ENCODE measurements around the gene FNDC5. TPM values are rescaled to one million over a fixed set of nuclear protein-coding genes. Genes with fewer than 3 reads are reported as not detected.
"Not testable (repeated sequence)": the region's sequence is repeated elsewhere in the genome, so short reads cannot be mapped to it uniquely, and the experiment has no call there.

FNDC5 gene
- 1.7 TPM for total RNA-seq

DNA sequence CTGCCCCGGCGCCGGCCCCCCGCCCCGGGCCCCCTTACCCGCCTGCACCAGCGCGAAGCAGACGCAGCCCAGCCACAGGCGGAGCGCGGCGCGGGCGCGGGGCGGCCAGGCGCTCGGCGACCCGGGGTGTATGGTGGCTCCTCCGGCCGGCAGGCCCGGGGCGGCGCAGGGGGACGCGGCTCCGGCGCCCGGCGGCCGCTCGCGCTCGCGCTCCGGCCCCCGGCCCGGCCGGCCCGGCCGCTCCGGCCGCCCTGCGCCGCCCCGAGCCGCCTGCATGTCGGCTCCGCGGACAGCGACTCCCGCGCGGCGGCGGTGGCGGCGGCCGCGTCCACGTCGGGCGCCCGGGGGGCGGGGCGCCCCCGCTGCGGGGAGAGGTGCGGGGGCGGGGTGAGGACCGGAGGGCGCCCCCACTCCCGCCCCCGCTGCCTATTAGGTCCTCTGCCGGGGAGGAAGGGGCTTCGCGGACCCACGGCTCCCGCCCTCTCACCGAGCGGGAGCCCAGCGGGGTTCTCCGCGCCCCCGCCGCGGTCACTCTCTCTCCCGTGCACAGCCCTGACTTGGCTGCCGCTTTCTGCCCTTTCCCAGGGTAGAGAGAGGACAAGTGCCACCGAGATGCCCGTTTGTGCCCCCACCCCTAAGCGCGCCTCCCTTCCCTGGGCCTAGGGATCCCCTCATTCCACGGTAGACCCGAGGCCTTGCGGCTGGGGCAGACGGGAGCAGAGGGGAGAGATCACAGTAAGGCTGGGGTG is at the start of gene FNDC5:
Gene FNDC5, minus strand, starts transcription at position 298 of the 749 bp plus-strand sequence.
- no peak for DNase-seq (ENCODE audit: low spot score)

DNA sequence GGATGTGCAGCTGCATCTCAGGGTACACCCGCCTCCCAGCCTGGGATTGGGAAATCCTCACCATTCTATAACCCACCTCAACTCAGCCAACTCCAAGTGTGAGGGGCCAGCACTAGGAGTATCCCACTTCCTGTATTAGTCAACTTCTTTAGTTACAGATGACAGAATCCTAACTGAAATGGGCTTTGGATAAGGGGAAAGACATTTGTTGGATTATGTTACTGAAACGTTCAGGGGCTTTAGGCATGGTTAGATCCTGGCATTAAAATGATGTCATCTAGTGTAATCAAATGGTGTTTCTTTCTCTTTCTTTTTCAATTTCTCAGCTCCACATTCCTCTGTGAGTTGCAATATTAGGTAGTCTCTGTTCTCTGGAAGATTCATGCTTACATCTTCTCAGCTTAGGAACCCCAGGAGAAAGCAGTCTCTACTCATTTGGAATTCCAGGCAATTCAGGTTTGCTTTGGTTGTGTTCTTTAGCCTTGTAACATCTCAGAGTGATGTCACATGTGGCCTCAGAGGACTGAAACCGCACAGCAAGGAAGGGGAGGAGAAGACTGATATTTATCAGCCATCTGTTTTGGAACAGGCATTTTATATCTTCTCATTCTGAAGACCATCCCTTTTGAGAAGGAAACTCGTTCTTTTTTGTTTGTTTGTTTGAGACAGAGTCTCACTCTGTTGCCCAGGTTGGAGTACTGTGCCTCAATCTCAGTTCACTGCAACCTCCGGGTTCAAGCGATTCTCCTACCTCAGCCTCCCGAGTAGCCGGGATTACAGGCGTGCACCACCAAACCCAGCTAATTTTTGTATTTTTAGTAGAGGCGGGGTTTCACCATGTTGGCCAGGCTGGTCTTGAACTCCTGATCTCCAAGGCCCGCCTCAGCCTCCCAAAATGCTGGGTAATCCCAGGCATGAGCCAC is 49.4 kb upstream of the FNDC5 start:
- no peak for DNase-seq (ENCODE audit: low spot score)

DNA sequence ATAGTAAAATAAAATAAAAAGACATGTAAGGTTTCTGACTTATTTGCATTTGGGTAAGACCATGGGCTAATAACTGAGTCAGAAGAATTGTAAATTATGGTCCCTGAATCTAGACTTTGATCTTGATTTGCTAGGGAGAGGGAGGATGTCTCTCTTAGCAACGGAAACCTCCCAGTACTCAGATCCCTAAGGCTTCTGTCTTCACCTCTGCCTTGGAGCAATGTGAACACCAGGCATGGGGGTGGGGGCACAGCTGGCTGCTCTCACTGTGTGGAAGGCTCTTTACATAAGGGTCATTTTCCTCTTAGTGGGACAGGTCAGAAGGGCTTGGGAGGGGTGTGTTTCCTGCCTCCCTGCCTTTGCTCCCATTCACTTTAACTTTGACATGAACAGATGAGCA is 47.5 kb upstream of the FNDC5 start:
- DNase-seq (ENCODE audit: low spot score): no peak

DNA sequence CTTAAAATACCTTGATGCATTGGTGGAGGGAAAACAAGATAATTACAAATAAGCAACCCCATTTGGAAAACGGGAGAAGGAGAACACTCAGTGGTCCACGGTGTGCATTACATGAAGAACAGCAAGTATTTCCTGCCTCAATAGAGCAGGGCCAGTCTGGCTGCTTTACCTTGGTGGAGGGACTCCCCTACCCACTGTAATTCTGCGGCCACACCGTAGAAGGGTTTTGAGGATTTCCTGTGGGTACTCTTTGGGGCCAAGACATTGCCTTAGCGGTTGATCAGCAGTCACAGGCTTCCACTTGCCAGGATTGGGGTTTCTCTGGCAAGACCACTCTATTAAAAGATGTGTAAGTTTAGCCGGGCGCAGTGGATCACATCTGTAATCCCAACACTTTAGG is 46.8 kb upstream of the FNDC5 start:
- DNase-seq (ENCODE audit: low spot score): no peak

DNA sequence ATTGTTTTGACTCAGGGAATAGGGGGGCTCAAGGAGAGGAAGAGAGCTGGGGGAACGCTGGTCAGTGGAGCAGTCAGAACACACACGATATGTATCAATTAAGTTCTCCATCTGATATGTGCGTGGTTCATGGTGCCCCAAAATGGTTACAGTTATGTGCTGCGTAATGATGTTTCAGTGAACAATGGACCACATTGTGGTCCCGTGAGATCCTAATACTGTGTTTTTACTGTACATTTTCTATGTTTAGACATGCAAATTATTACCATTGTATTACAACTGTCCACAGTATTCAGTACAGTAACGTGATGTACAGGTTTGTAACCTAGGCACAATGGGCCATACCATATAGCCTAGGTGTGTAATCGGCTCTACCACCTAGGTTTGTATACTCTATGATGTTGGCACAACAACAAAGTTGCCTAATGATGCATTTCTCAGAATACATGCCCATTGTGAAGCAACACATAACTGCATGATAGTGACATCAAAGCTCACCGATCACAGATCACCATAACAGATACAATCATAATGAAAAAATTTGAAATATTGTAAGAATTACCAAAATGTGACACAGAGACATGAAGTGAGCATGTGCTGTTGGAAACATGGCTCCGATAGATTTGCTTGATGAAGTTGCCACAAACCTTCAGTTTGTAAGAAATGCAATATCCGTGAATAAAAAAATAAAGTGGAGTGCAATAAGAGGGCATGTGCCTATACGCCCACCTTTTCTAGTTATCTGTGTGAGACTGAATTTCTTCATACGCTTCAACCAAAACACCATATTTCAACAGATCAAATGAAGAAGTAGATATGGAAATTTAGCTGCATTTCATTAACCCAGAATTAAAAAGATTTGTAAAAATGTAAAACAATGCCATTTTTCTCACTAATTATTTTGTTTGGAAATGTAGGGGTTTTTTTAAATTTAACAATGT is 45.3 kb upstream of the FNDC5 start:
- no peak for DNase-seq (ENCODE audit: low spot score)

DNA sequence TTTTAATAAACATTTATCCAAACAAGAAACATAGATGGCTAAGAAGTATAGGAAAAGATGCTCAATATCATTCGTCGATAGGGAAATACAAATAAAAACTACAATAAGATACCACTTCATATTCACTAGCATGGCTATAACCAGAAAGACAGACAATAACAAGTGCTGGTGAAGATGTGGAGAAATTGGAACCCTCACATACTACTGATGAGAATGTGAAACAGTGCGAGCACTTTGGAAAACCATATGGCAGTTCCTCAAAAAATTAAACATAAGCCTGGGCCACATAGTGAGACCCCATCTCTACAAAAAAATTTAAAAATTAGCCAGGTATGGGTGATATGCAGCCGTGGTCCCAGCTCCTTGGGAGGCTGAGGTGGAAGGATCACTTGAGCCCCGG is 39.6 kb upstream of the FNDC5 start:
- DNase-seq (ENCODE audit: low spot score): no peak

DNA sequence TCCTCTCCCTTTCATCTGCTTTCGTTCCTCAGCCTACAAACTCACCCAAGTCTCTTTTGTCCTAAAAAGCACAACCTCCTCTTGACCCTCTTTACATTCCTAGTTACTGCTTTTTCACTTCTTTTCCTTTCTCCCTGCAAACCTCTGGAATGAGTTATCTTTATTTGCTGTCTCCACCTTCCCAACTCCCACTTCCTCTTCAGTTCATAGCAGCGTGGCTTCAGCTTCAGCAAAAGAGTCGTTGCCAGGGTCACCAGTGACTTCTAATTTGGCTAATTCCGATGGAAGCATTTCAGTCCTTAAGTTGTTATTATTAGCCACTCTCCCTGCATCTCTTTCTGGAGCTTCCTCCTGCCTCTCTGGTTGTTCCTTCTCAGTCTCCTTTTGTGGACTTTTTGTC is 36.7 kb upstream of the FNDC5 start:
- DNase-seq (ENCODE audit: low spot score): no peak

DNA sequence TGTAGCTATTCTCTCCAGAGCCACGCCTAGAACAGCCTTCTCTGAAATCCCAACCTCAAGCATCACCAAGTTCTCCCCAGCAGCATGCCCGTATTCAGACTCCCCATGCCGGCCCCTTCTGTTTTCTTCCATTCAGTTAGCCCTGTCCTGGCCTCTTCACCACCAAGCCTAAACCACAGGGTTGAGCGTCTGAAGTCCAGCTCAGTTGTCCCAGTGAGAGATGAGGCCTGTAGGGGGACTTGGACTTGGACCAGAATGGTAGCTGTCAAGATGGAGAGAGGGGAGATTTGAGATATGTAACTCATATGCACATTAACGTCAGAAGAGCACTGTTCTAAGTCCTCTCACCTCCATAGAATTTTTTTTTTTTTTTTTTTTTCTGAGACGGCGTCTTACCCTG is 35.9 kb upstream of the FNDC5 start:
- DNase-seq (ENCODE audit: low spot score): no peak

DNA sequence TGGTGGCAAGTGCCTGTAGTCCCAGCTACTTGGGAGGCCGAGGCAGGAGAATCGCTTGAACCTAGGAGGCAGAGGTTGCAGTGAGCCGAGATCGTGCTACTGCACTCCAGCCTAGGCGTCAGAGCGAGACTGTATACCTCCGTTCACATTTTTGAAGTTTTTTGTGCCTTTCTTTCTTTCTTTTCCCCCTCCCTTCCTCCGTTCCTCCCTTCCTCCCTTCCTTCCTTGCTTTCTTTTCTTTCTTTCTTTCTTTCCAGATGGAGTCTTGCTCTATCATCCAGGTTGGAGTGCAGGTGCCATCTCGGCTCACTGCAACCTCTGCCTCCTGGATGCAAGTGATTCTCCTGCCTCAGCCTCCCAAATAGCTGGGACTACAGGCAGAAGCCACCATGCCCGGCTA is 34.9 kb upstream of the FNDC5 start:
- not testable (repeated sequence) for DNase-seq (ENCODE audit: low spot score)

DNA sequence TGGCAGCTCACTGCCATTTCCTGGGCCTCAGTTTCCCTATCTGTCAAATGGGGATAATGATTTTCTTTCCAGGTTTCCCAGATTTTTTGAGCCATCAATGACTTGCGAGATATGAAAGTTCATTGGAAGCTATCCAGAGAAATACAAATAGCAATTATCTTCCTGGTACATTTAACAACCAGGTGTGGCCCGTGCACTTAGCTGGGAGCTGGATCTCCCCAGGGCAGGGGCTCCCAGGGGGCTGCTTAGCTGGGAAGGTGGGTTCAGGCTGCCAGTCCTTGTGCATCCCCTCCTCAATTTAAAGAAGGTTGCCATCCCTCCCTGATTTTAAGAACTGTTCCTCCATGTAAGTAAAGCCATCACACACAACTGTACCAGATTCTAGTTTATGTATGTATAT is 34.1 kb upstream of the FNDC5 start:
- no peak for DNase-seq (ENCODE audit: low spot score)

DNA sequence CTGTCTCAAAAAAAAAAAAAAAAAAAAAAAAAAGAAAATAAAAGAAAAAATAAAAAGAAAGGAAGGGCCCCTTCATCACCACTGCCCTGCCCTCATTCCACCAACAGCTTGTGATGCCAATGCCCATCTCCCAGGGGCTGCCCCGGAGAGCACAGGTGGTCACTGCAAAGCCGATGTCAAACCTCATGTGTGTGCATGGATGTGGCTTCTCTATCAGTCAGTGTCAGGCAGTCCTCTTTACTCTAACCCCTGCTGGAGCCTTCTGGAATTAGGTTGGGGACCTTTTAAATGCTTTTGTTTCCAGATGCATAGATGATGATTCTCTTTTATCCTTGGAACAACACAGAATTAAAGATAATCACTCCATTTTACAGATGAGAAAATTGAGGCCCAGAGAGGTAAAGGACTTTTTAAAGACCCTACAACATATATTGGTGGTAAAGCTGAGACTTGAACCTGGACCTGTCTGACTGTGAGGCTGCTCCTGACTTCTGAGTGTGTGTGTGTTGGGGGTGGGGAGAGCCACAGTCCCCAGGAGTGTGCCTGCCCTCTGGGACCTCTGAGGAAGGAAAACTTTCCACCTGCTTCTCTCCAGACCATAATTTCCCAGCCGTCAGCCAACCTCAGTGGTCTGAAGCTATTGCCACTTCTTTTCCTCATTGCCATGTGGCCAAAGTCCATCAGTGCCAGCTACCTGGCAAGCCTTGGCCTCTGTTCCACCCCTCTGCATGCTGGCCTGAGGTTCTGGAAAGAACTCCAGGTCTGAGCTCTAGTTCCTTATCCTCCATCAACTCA is 33.5 kb upstream of the FNDC5 start:
- DNase-seq (ENCODE audit: low spot score): no peak

DNA sequence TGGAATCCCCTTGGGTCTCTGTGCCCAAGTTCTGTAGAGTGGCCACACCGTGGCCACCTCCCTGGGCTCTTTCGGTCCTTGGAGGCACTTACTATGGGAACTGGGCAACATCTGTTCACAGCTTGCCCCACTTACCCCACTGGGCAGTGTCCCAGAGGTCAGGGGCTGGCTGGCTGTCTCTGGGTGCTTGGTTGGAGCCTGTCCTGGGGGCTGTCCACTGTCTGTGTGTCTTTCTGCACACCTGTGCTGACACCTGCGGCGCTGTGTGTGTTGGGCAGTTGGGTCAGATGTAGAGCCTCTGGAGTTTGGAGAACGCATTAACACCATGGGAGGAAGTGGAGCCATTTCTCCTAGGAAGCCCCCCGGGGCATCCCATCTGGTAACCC is 31.8 kb upstream of the FNDC5 start:
- DNase-seq (ENCODE audit: low spot score): no peak

DNA sequence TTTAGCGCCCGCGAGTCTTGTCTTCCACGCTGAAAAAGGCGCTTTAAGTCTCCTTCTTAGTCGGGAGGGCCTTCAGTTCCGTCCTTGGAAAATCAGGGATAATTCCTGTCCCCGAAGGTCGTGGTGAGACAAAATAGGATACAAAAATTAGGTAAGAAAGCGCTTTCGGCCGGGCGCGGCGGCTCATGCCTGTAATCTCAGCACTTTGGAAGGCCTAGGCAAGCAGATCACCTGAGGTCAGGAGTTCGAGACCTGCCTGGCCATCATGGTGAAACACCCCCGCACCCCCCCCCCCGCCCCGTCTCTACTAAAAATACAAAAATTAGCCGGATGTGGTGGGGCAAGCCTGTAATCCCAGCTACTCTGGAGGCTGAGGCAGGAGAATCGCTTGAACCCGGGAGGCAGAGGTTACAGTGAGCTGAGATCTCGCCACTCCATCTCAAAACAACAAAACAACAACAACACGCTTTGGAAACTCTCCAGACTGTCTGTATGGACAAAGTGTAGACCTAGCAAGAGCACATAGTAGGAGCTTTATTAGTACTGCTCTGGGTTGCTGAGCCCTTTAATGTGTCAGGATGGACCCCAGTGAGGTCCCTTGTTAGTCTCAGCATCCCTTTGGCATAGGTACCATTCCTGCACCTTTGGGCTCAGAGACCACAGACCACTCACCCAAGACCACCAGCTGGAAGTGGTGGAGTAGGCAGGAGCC is 31.3 kb upstream of the FNDC5 start:
- no peak for DNase-seq (ENCODE audit: low spot score)

DNA sequence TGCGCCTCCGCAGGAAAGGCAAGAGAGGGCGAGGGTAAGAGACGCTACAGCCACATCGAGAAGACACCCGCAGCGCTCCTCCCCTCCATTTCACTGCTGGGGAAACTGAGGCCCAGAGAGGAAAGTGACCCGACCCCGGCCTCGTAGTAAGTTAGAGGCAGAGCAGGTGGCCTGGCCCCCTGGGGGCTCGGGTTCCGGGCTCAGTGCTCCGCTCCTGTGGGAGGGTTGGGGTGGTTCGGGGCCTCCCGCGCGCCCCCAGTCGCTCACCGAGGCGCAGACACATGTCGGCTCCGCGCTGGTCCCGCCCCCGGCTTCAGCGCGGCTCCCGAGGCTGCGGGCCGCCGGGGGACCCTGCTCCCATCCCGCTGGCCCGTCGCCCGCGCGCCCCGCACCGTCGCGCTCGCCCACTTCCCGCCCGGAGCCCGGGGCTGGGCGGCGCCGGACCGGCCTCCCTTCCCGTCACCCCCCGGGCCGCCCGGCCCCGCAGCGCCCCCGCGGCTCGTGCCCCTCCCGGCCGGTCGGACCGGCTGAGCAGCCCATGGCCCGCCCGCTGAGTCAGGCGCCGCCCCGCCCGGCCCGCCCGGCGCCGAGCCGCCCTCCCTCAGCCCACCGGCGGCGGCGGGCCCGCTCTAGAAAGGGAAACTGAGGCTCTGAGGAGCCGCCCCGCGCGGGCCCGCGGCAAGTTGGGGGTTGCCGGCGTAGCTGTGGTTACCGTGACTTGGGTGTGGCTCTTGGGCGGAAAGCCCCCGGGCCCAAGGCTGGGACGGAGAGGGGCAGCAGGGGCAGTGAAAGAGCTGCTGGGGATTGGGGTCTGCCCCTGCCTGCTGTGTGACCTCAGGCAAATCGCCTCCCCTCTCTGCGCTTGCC is 30.5 kb upstream of the FNDC5 start, which contains the start of gene TMEM54:
Gene TMEM54, minus strand, starts transcription at position 434 of the 867 bp plus-strand sequence. Its CDS starts 151 bp downstream, at position 283.
- peak; percentile 71 for DNase-seq (ENCODE audit: low spot score)

DNA sequence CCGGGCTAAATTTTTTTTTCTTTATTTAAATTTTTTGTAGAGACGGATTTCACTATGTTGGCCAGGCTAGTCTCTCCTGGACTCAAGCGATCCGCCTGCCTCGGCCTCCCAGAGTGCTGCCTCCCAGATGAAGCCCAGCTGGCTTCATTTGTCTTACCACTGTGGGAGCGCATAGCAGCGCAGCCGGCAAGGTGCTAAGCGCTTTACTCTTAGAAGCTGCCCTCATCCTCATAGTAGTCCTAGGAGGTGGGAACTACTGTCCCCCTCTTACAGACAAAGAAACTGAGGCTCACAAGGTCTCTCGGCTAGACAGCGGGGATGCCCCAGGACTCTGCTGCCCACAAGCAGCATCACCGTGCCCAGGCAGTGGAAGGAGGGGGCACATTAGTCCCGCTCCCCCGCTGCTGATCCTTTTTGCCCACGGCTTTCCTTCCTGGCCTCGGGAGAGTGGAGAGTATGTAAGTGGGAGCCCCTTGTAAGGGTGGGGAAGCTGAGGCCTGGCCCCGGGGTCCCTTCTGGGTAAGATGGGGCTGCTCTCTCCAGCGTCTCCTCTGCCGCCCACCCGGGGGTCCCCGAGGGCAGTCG is 29.8 kb upstream of the FNDC5 start:
- DNase-seq (ENCODE audit: low spot score): no peak

DNA sequence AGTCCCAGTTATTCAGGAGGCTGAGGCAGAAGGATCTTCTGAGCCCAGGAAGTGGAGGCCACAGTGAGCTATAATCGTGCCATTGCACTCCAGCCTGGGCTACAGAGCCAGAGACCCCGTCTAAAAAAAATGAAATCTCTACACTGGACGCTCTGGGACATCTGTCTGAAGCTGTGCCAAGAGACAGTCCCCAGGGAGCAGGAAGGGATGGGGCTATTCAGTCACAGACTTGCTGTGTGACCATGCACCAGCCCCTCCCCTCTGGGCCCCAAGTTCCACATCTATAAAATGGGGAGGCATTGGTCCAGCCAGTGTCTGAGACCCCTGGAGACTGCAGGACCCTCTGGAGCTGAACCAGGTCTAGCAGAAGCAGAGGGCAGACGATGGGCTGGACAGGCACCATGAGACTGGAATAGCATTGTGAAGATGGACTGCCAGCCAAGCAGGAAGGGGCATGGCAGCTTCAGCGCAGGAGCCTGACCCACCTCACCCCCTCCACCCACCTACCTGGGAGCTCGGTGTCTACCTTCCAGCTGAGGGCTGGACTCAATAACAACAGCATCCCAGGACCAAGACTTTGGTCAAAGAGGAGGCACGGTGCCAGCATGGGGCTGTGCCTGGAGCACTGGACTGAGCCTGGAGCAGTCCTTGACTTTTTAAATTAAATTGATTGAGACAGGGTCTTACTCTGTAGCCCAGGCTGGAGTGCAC is 29.0 kb upstream of the FNDC5 start:
- DNase-seq (ENCODE audit: low spot score): no peak

DNA sequence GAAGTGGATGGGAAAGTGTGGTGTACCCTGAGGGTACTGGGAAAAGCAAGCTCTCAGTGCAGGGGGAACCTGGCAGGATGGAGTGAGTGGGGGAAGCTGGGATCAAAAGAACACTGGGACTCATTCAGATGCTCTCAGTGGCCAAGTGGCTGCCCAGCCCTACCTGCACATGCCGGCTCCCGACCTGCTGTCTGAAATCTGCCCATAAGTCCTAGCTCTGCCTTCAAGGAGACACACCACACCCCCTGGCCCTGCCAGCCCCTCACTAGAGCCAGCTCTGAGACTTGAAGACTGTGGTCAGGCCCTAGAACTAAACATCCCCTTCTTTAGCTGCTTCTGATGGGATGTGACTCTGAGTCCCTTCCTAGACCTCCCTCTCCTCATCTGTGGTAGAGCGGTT is 28.2 kb upstream of the FNDC5 start:
- no peak for DNase-seq (ENCODE audit: low spot score)

DNA sequence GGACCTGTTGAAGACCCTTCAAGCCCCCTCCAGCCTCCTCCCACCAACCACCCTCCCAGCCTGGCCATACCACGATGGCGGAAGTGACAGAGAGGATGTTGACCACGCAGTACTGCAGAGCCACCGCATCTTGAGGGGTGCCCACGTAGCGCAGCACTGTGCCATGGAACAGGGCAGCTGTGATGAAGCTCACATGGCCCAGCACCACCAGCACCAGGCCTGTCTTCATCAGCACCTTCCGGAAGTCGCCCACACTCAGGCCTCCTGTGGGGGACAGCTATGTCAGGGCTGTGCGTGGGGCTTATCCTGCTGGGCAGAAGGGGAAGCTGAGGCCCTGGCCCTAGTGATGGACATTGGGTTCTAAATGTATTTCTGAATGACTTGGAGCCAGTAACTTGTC is 27.3 kb upstream of the FNDC5 start:
- DNase-seq (ENCODE audit: low spot score): no peak
